Testis (tissue), 2 donors: ENCODE results near the gene SETD3.

Experiments
- CTCF ChIP-seq, 3 experiments: fragments of 450-650 bp in 2 of 3; fragments of 200-600 bp in 1 of 3; sonication (generic) in 1 of 3; IDR thresholded peaks; one replicate each; pipeline ENCODE4 v1.5.1; 2016 to 2019; ENCODE audit warnings: antibody characterized with exemption in 3 of 3, mild to moderate bottlenecking in 2 of 3, moderate library complexity in 1 of 3
- POLR2A ChIP-seq: fragments of 450-650 bp; IDR thresholded peaks from one replicate; pipeline ENCODE4 v1.6.1; 2017; ENCODE audit warnings: antibody characterized with exemption, mild to moderate bottlenecking, moderate library complexity

- TF ChIP-seq CTCF (IDR thresholded peaks at IDR 0.05) = no peak
- TF ChIP-seq POLR2A = no peak
These were observed 19.1 kb downstream of the SETD3 start for GRCh38 chr14:99461411-99462085.
